ENCODE measurements around the gene THADA. TPM values are rescaled to one million over a fixed set of nuclear protein-coding genes. Genes with fewer than 3 reads are reported as not detected.

Gene THADA
- total RNA-seq, 2 donors from 2014 or later: 39.5 to 46.3 TPM

- peaks cover 14% of the 10 kb centered on the region for H3K4me1 Mint-ChIP-seq (ENCODE audit: low read depth)
- no peak overlapping the region for H3K4me3 Mint-ChIP-seq
Measured at GRCh38 chr2:43333101-43333655, 262.7 kb downstream of the THADA start.

GRCh38 chr2:43332653-43333052 is 263.2 kb downstream of the THADA start:
- Mint-ChIP-seq H3K27ac (no peak overlapping the region), H3K36me3 (ENCODE audit: insufficient read depth in 2 of 2) (peaks cover 0 to 6% of the 10 kb centered on the region in 2 donors), H3K4me3 (no peak overlapping the region), H3K9me3 (no peaks in the 10 kb centered on the region), H3K4me1 (ENCODE audit: low read depth) (peaks cover 14% of the 10 kb centered on the region), H3K27me3 (ENCODE audit: low read depth) (no peaks in the 10 kb centered on the region)
- ATAC-seq (replicated peaks in 1 of 2) (no peak), DNase-seq (no peak)

More at GRCh38 chr2:43333101-43333655, 262.7 kb downstream of the THADA start:
- ATAC-seq (replicated peaks in 1 of 2): no peak
- Mint-ChIP-seq H3K27me3 (ENCODE audit: low read depth) (no peaks in the 10 kb centered on the region), H3K27ac (no peak overlapping the region), H3K36me3 (ENCODE audit: insufficient read depth in 2 of 2) (peaks cover 0 to 6% of the 10 kb centered on the region in 2 donors), H3K9me3 (no peaks in the 10 kb centered on the region)
- no peak for DNase-seq

GRCh38 chr2:43331422-43331821 is 264.4 kb downstream of the THADA start:
- ATAC-seq (replicated peaks in 1 of 2) (no peak), DNase-seq (no peak)
- no peak overlapping the region for H3K27ac Mint-ChIP-seq
- peaks cover 0 to 4% of the 10 kb centered on the region in 2 donors for H3K36me3 Mint-ChIP-seq (ENCODE audit: insufficient read depth in 2 of 2)
- H3K9me3 Mint-ChIP-seq: no peaks in the 10 kb centered on the region
- H3K4me1 Mint-ChIP-seq (ENCODE audit: low read depth): peaks cover 9% of the 10 kb centered on the region
- H3K27me3 Mint-ChIP-seq (ENCODE audit: low read depth): no peaks in the 10 kb centered on the region
- no peak overlapping the region for H3K4me3 Mint-ChIP-seq

- no peak for ATAC-seq (replicated peaks in 1 of 2)
- Mint-ChIP-seq H3K36me3 (ENCODE audit: insufficient read depth in 2 of 2) (peaks cover 0 to 2% of the 10 kb centered on the region in 2 donors), H3K9me3 (no peaks in the 10 kb centered on the region), H3K4me1 (ENCODE audit: low read depth) (peaks cover 6% of the 10 kb centered on the region), H3K4me3 (no peak overlapping the region), H3K27ac (no peak overlapping the region), H3K27me3 (ENCODE audit: low read depth) (no peaks in the 10 kb centered on the region)
- DNase-seq: no peak
Measured at GRCh38 chr2:43329637-43330036, 266.2 kb downstream of the THADA start.

- Mint-ChIP-seq H3K9me3 (no peaks in the 10 kb centered on the region), H3K4me3 (no peak overlapping the region), H3K4me1 (ENCODE audit: low read depth) (peaks cover 6% of the 10 kb centered on the region), H3K27me3 (ENCODE audit: low read depth) (no peaks in the 10 kb centered on the region), H3K27ac (no peak overlapping the region), H3K36me3 (ENCODE audit: insufficient read depth in 2 of 2) (peaks cover 0 to 2% of the 10 kb centered on the region in 2 donors)
- DNase-seq (no peak), ATAC-seq (replicated peaks in 1 of 2) (no peak)
Measured at GRCh38 chr2:43328832-43329231, 267.0 kb downstream of the THADA start.

- H3K9me3 Mint-ChIP-seq: no peaks in the 10 kb centered on the region
- peaks cover 0 to 2% of the 10 kb centered on the region in 2 donors for H3K36me3 Mint-ChIP-seq (ENCODE audit: insufficient read depth in 2 of 2)
- no peaks in the 10 kb centered on the region for H3K27me3 Mint-ChIP-seq (ENCODE audit: low read depth)
- H3K4me3 Mint-ChIP-seq: no peak overlapping the region
- no peak overlapping the region for H3K27ac Mint-ChIP-seq
- ATAC-seq (replicated peaks in 1 of 2): no peak
- DNase-seq: no peak
- H3K4me1 Mint-ChIP-seq (ENCODE audit: low read depth): peaks cover 6% of the 10 kb centered on the region
Measured at GRCh38 chr2:43328133-43328532, 267.7 kb downstream of the THADA start.

GRCh38 chr2:43327119-43327518 is 268.7 kb downstream of the THADA start:
- no peak for DNase-seq
- H3K9me3 Mint-ChIP-seq: no peaks in the 10 kb centered on the region
- H3K27ac Mint-ChIP-seq: peak overlapping the region; percentile 65
- no peak for ATAC-seq (replicated peaks in 1 of 2)
- H3K4me3 Mint-ChIP-seq: no peak overlapping the region
- H3K4me1 Mint-ChIP-seq (ENCODE audit: low read depth): peaks cover 6% of the 10 kb centered on the region
- H3K36me3 Mint-ChIP-seq (ENCODE audit: insufficient read depth in 2 of 2): no peaks in the 10 kb centered on the region
- H3K27me3 Mint-ChIP-seq (ENCODE audit: low read depth): no peaks in the 10 kb centered on the region

- H3K9me3 Mint-ChIP-seq: no peaks in the 10 kb centered on the region
- no peaks in the 10 kb centered on the region for H3K27me3 Mint-ChIP-seq (ENCODE audit: low read depth)
- peaks cover 6% of the 10 kb centered on the region for H3K4me1 Mint-ChIP-seq (ENCODE audit: low read depth)
- H3K36me3 Mint-ChIP-seq (ENCODE audit: insufficient read depth in 2 of 2): no peaks in the 10 kb centered on the region
- DNase-seq: no peak
- ATAC-seq (replicated peaks in 1 of 2): no peak
- no peak overlapping the region for H3K4me3 Mint-ChIP-seq
- H3K27ac Mint-ChIP-seq: peak overlapping the region; percentile 35
Measured at GRCh38 chr2:43326101-43326825, 269.6 kb downstream of the THADA start.

- Mint-ChIP-seq H3K36me3 (ENCODE audit: insufficient read depth in 2 of 2) (no peaks in the 10 kb centered on the region), H3K27me3 (ENCODE audit: low read depth) (no peaks in the 10 kb centered on the region), H3K27ac (no peak overlapping the region), H3K4me1 (ENCODE audit: low read depth) (peaks cover 6% of the 10 kb centered on the region), H3K9me3 (no peaks in the 10 kb centered on the region), H3K4me3 (no peak overlapping the region)
- DNase-seq (no peak), ATAC-seq (replicated peaks in 1 of 2) (no peak)
Measured at GRCh38 chr2:43325107-43325811, 270.6 kb downstream of the THADA start.

- ATAC-seq (replicated peaks in 1 of 2): no peak
- Mint-ChIP-seq H3K27ac (no peak overlapping the region), H3K4me1 (ENCODE audit: low read depth) (peaks cover 6% of the 10 kb centered on the region), H3K36me3 (ENCODE audit: insufficient read depth in 2 of 2) (no peaks in the 10 kb centered on the region), H3K4me3 (no peak overlapping the region), H3K27me3 (ENCODE audit: low read depth) (no peaks in the 10 kb centered on the region), H3K9me3 (no peaks in the 10 kb centered on the region)
- DNase-seq: no peak
Measured at GRCh38 chr2:43324259-43325106, 271.4 kb downstream of the THADA start.

GRCh38 chr2:43323857-43324256 is 272.0 kb downstream of the THADA start:
- DNase-seq (no peak), ATAC-seq (replicated peaks in 1 of 2) (no peak)
- H3K4me1 Mint-ChIP-seq (ENCODE audit: low read depth): peaks cover 6% of the 10 kb centered on the region
- H3K9me3 Mint-ChIP-seq: no peaks in the 10 kb centered on the region
- H3K27ac Mint-ChIP-seq: no peak overlapping the region
- H3K27me3 Mint-ChIP-seq (ENCODE audit: low read depth): no peaks in the 10 kb centered on the region
- no peaks in the 10 kb centered on the region for H3K36me3 Mint-ChIP-seq (ENCODE audit: insufficient read depth in 2 of 2)
- no peak overlapping the region for H3K4me3 Mint-ChIP-seq

GRCh38 chr2:43321446-43321845 is 274.4 kb downstream of the THADA start:
- Mint-ChIP-seq H3K27me3 (ENCODE audit: low read depth) (no peaks in the 10 kb centered on the region), H3K36me3 (ENCODE audit: insufficient read depth in 2 of 2) (no peaks in the 10 kb centered on the region)

GRCh38 chr2:43319541-43319940 is 276.3 kb downstream of the THADA start:
- no peaks in the 10 kb centered on the region for H3K27me3 Mint-ChIP-seq (ENCODE audit: low read depth)
- no peak for ATAC-seq (replicated peaks in 1 of 2)
- H3K4me1 Mint-ChIP-seq (ENCODE audit: low read depth): peaks cover 17% of the 10 kb centered on the region
- H3K4me3 Mint-ChIP-seq: no peak overlapping the region
- H3K27ac Mint-ChIP-seq: no peak overlapping the region
- H3K9me3 Mint-ChIP-seq: no peaks in the 10 kb centered on the region
- DNase-seq: no peak
- no peaks in the 10 kb centered on the region for H3K36me3 Mint-ChIP-seq (ENCODE audit: insufficient read depth in 2 of 2)

More at GRCh38 chr2:43321446-43321845, 274.4 kb downstream of the THADA start:
- no peaks in the 10 kb centered on the region for H3K4me1 Mint-ChIP-seq (ENCODE audit: low read depth)
- H3K4me3 Mint-ChIP-seq: no peak overlapping the region
- H3K9me3 Mint-ChIP-seq: no peaks in the 10 kb centered on the region
- ATAC-seq (replicated peaks in 1 of 2): no peak
- no peak overlapping the region for H3K27ac Mint-ChIP-seq
- DNase-seq: no peak

All from activated T-cell treated with anti-CD3 and anti-CD28 coated beads, Interleukin-2, amount 50 U/mL, for 72 hours (primary cell).